GM12878 (cell line): ENCODE data around the gene COX5A. TPM values are rescaled to one million over a fixed set of nuclear protein-coding genes. Genes with fewer than 3 reads are reported as not detected.

ENCODE experiments used
- ATAC-seq: fragments of 200-7000 bp; cut with Tn5 transposase; 3 replicates; pipeline ENCODE4 v1.9.1; 2020; ENCODE audit warnings: mild to moderate bottlenecking, moderate library complexity
- BruUV-seq: library from RNA; stranded (reverse); fragments of 400-500 nt; replicated peaks from 2 replicates; lab custom pipeline; 2021; lab: Mats Ljungman, UMichigan
- CTCF ChIA-PET: fragments of 300-600 bp; sonication (Branson Sonifier 250); formaldehyde crosslinking; extraction: SDS; loops from one replicate; lab custom pipeline; 2021; ENCODE audit warnings: inconsistent platforms; lab: Yijun Ruan, JAX
- POLR2A ChIA-PET: fragments of 350-600 bp; formaldehyde crosslinking; extraction: SDS; loops from one replicate; lab custom pipeline; 2021; ENCODE audit warnings: inconsistent platforms; lab: Charles Lee
- RAD21 ChIA-PET: fragments of 300-600 bp; sonication (Branson Sonifier 250); formaldehyde crosslinking; loops from one replicate; lab custom pipeline; 2023; ENCODE audit warnings: antibody characterized with exemption; ENCODE audit not compliant: unreplicated experiment; lab: Charles Lee
- SMC1A ChIA-PET: fragments of 300-600 bp; sonication (Branson Sonifier 250); formaldehyde crosslinking; loops from one replicate; lab custom pipeline; 2023; ENCODE audit not compliant: unreplicated experiment, uncharacterized antibody; lab: Charles Lee
- DNase-seq: peaks from one replicate; pipeline ENCODE4 v3.0.0-alpha.2; 2011; ENCODE audit warnings: low read depth, low spot score
- FAIRE-seq: peaks from 3 replicates; lab custom pipeline; 2011; peaks lifted over from hg19 to GRCh38; lab: Jason Lieb, UNC
- H2AFZ ChIP-seq: 2 replicates; pipeline ENCODE4 v1.6.0; 2011; ENCODE audit warnings: low read depth, low read length, control low read depth; ENCODE audit not compliant: control insufficient read depth
- H3K27ac ChIP-seq: 2 replicates; pipeline ENCODE4 v1.5.1; 2011; ENCODE audit warnings: control low read depth; ENCODE audit not compliant: control insufficient read depth, insufficient read depth
- H3K27me3 ChIP-seq, 2 experiments: replicated peaks in 1 of 2; 2 replicates each; pipeline versions ENCODE4 v1.6.0 to v1.6.1; 2011; ENCODE audit warnings: low read length in 1 of 2; ENCODE audit not compliant: control insufficient read depth in 2 of 2, insufficient read depth in 2 of 2
- H3K36me3 ChIP-seq, 2 experiments: 2 replicates each; pipeline ENCODE4 v1.5.1; 2011; ENCODE audit warnings: low read length in 1 of 2; ENCODE audit not compliant: control insufficient read depth in 2 of 2, insufficient read depth in 2 of 2
- H3K4me1 ChIP-seq: 2 replicates; pipeline ENCODE4 v1.6.1; 2011; ENCODE audit warnings: mild to moderate bottlenecking, low read length, moderate library complexity, mixed read lengths; ENCODE audit not compliant: control insufficient read depth, insufficient read depth
- H3K4me2 ChIP-seq: 2 replicates; pipeline ENCODE4 v1.6.0; 2011; ENCODE audit warnings: control low read depth; ENCODE audit not compliant: control insufficient read depth, insufficient read depth
- H3K4me3 ChIP-seq: fragments of 200-600 bp; sonication (generic); 2 replicates; pipeline ENCODE4 v1.5.1; 2016
- H3K79me2 ChIP-seq: 2 replicates; pipeline ENCODE4 v1.6.0; 2011; ENCODE audit warnings: low read length; ENCODE audit not compliant: control insufficient read depth, insufficient read depth
- H3K9ac ChIP-seq: 2 replicates; pipeline ENCODE4 v1.8.0; 2011; ENCODE audit warnings: low read length, control low read depth, mixed read lengths; ENCODE audit not compliant: control insufficient read depth, insufficient read depth
- H3K9me3 ChIP-seq: replicated peaks from 3 replicates; pipeline ENCODE4 v1.5.1; 2011; ENCODE audit warnings: mild to moderate bottlenecking, low read length; ENCODE audit not compliant: control insufficient read depth, insufficient read depth
- H4K20me1 ChIP-seq: 2 replicates; pipeline ENCODE4 v1.6.0; 2011; ENCODE audit not compliant: control insufficient read depth, insufficient read depth
- BCL11A ChIP-seq: IDR thresholded peaks from 2 replicates; pipeline ENCODE4 v1.6.1; 2011; ENCODE audit warnings: low read depth, low read length
- HDGF ChIP-seq: fragments of 450-650 bp; IDR thresholded peaks from 2 replicates; pipeline ENCODE4 v1.6.1; 2016; ENCODE audit warnings: antibody characterized with exemption
- IRF5 ChIP-seq: fragments of 450-650 bp; IDR thresholded peaks from 2 replicates; pipeline ENCODE4 v1.6.1; 2017; ENCODE audit warnings: borderline replicate concordance
- JUND ChIP-seq: IDR thresholded peaks from 2 replicates; pipeline ENCODE4 v1.6.1; 2012; ENCODE audit warnings: low read depth, mild to moderate bottlenecking, low read length, improper control_type of control experiment, moderate library complexity
- MEF2B ChIP-seq: fragments of 450-650 bp; IDR thresholded peaks from 2 replicates; pipeline ENCODE4 v1.6.1; 2018; ENCODE audit warnings: mild to moderate bottlenecking, moderate library complexity; ENCODE audit not compliant: partially characterized antibody, poor library complexity, severe bottlenecking
- NFYB ChIP-seq: IDR thresholded peaks from 2 replicates; pipeline ENCODE4 v1.6.1; 2011; ENCODE audit warnings: low read depth, mild to moderate bottlenecking, low read length, improper control_type of control experiment, moderate library complexity; ENCODE audit not compliant: insufficient read depth
- POLR2A ChIP-seq: IDR thresholded peaks from 2 replicates; pipeline ENCODE4 v1.6.1; 2011; ENCODE audit warnings: low read depth, mild to moderate bottlenecking, low read length
- TCF7 ChIP-seq: IDR thresholded peaks from 2 replicates; pipeline ENCODE4 v1.6.1; 2014; ENCODE audit warnings: antibody characterized with exemption, borderline replicate concordance
- YY1 ChIP-seq: IDR thresholded peaks from 2 replicates; pipeline ENCODE4 v1.6.1; 2011; ENCODE audit warnings: low read depth, mild to moderate bottlenecking, low read length
- WGBS: methylation state at CpG from one replicate; pipeline ENCODE4 v1.1.6; 2016; ENCODE audit warnings: low lambda C conversion rate; ENCODE audit not compliant: insufficient replicate concordance, insufficient coverage; ENCODE audit errors: missing lambda C conversion rate; 5-methylcytosine and 5-hydroxymethylcytosine counted together
- in situ Hi-C: fragments of 300-500 bp; cut with MboI; formaldehyde crosslinking; loops from 9 replicates; pipeline ENCODE4 v1.14.3; 2018; ENCODE audit warnings: mixed read lengths
- intact Hi-C: fragments of 100-400 bp; cut with micrococcal nuclease; formaldehyde crosslinking; loops from one replicate; pipeline ENCODE4 v1.14.2; 2022; ENCODE audit not compliant: unreplicated experiment
- polyA plus RNA-seq, 11 experiments: library from polyadenylated mRNA; depleted of rRNA in 4 of 11; unstranded in 6 of 11; stranded (reverse) in 5 of 11; fragments of >200 nt; fragmentation: Nextera tagmentation in 4 of 11; fragmentation: Illumina TruSeq in 1 of 11; extraction: Ambion mirVana in 4 of 11; extraction: Trizol in 1 of 11; gene quantifications; 1 replicate in 1 of 11; 2 replicates in 10 of 11; pipeline versions ENCODE4 v1.2.1 to v1.2.3, GENCODE V29; 2011 to 2016; ENCODE audit warnings: inconsistent platforms in 2 of 11, missing spikeins in 2 of 11, low read depth in 1 of 11
- total RNA-seq, 4 experiments: library from RNA; depleted of rRNA in 3 of 4; stranded (reverse); fragments of >200 nt in 3 of 4; fragmentation: Illumina TruSeq in 1 of 4; extraction: Trizol in 1 of 4; gene quantifications; 2 replicates each; pipeline versions ENCODE4 v1.2.1 to v1.2.3, GENCODE V29; 2013 to 2021
- TF ChIP-seq, protein P1 (sequence below): fragments of 450-650 bp; formaldehyde crosslinking; IDR thresholded peaks from 2 replicates; pipeline ENCODE4 v1.4.0; 2022; ENCODE audit warnings: mild to moderate bottlenecking, moderate library complexity

COX5A gene
- total and polyA plus RNA-seq, 10 of the 15 experiments (the other 5 are each of a cell fraction or from before 2014, with no cell fraction given): 84.5 to 1,218 (median 392) TPM

DNA sequence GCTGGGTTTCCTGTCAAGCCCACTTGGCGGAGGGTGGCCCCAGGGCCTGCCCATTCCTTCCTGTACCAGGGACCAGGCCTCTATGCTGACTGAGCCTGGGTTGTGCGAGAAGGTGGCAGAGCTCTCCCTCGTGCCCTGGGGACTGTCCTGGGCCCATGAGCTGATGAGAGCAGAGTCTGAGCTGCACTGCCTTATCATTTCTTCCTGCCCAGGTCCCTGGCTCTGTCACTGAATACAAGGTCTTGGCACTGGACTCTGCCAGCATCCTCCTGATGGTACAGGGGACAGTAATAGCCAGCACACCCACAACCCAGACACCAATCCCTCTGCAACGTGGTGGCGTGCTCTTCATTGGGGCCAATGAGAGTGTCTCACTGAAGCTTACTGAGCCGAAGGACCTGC, 40.6 kb downstream of the COX5A start:
- ATAC-seq (no peak), DNase-seq (no peak), FAIRE-seq (no peak)
- TF ChIP-seq MEF2B (no peak), POLR2A (peak; percentile 51), JUND (no peak), IRF5 (no peak)
- no peak overlapping the region for H3K4me3 ChIP-seq
- H3K36me3 ChIP-seq: peaks cover 8 to 22% of the 10 kb centered on the region in 2 experiments
- intact Hi-C loops: no loop called here
- no peaks in the 10 kb centered on the region for H3K27me3 ChIP-seq
- RAD21 ChIA-PET: interaction anchor here (1.0 to 1.6 kb wide), 2 partner anchors 9 to 126 kb away, joined by 3 to 6 read pairs; partner anchors contain the start of gene FAM219B
- no peaks in the 10 kb centered on the region for H4K20me1 ChIP-seq
- H3K79me2 ChIP-seq: no peaks in the 10 kb centered on the region
- POLR2A ChIA-PET: interaction anchor here (1.0 to 2.0 kb wide), 5 partner anchors 9 to 41 kb away, joined by 3 to 5 read pairs (median 4); partner anchors contain the start of gene FAM219B
- in situ Hi-C loops: no loop called here
- H3K9me3 ChIP-seq: no peaks in the 10 kb centered on the region
- no TSS peak for BruUV-seq
- H2AFZ ChIP-seq: no peak overlapping the region
- H3K27ac ChIP-seq: no peak overlapping the region
- H3K4me2 ChIP-seq: no peak overlapping the region
- no peak overlapping the region for H3K9ac ChIP-seq
- peaks cover 19% of the 10 kb centered on the region for H3K4me1 ChIP-seq
- over 99% methylated on average over 6 of the region's 6 CpGs for WGBS
- SMC1A ChIA-PET: interaction anchor here (0.6 to 1.3 kb wide), 5 partner anchors 13 to 128 kb away, joined by 3 to 4 read pairs (median 3); no protein-coding TSS in a partner anchor
- CTCF ChIA-PET: interaction anchor here (1.1 to 8.9 kb wide), 5 partner anchors 9 to 267 kb away, joined by 3 to 129 read pairs (median 3); partner anchors contain the start of gene SCAMP2

DNA sequence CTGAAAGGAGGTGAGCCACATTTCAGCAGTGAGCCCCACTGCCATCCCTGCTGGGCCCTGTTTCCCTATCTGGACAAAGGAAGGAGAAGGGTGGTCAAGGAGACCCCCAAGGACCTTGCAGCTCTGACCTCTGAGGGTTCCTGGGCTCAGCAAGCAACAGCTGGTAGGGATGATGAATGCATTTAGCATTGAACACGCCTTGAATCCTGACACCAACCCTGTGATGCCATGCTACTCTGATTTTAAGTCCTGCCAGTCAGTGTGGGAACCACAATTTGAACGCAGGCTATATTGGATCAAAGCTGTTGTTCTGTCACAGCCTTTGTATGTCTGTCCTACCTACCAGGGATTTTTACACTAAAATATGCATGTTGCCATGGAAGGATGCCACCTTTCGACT, 41.6 kb downstream of the COX5A start:
- ChIA-PET RAD21 (interaction anchor here (1.0 kb wide), 1 partner anchor 10 kb away, joined by 3 read pairs; the partner anchor contains the start of gene FAM219B), CTCF (interaction anchor here (1.3 to 8.9 kb wide), 5 partner anchors 12 to 266 kb away, joined by 3 to 129 read pairs (median 5); partner anchors contain the start of gene SCAMP2), SMC1A (interaction anchor here (1.0 to 1.3 kb wide), 3 partner anchors 12 to 123 kb away, joined by 3 to 4 read pairs (median 3); no protein-coding TSS in a partner anchor), POLR2A (interaction anchor here (0.8 to 1.7 kb wide), 2 partner anchors 10 to 38 kb away, joined by 3 to 5 read pairs; partner anchors contain the start of gene FAM219B)
- Histone ChIP-seq H3K27ac (no peak overlapping the region), H3K36me3 (peaks cover 7 to 17% of the 10 kb centered on the region in 2 experiments), H3K4me3 (no peak overlapping the region), H3K27me3 (no peaks in the 10 kb centered on the region), H3K9ac (no peak overlapping the region), H3K4me1 (peaks cover 21% of the 10 kb centered on the region), H3K79me2 (peaks cover under 1% of the 10 kb centered on the region; the same call in 1 of the 2 replicates), H3K4me2 (no peak overlapping the region), H3K9me3 (no peaks in the 10 kb centered on the region), H4K20me1 (no peaks in the 10 kb centered on the region), H2AFZ (no peak overlapping the region)
- WGBS: 98% methylated on average over 3 of the region's 3 CpGs
- in situ Hi-C loops: no loop called here
- FAIRE-seq (no peak), ATAC-seq (no peak), DNase-seq (no peak)
- intact Hi-C loops: no loop called here
- TF ChIP-seq, protein P1, sequence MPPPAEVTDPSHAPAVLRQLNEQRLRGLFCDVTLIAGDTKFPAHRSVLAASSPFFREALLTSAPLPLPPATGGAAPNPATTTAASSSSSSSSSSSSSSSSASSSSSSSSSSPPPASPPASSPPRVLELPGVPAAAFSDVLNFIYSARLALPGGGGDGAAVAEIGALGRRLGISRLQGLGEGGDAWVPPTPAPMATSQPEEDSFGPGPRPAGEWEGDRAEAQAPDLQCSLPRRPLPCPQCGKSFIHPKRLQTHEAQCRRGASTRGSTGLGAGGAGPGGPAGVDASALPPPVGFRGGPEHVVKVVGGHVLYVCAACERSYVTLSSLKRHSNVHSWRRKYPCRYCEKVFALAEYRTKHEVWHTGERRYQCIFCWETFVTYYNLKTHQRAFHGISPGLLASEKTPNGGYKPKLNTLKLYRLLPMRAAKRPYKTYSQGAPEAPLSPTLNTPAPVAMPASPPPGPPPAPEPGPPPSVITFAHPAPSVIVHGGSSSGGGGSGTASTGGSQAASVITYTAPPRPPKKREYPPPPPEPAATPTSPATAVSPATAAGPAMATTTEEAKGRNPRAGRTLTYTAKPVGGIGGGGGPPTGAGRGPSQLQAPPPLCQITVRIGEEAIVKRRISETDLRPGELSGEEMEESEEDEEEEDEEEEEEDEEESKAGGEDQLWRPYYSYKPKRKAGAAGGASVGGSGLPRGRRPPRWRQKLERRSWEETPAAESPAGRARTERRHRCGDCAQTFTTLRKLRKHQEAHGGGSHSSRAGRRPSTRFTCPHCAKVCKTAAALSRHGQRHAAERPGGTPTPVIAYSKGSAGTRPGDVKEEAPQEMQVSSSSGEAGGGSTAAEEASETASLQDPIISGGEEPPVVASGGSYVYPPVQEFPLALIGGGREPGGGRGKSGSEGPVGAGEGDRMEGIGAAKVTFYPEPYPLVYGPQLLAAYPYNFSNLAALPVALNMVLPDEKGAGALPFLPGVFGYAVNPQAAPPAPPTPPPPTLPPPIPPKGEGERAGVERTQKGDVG: no peak
- TF ChIP-seq NFYB (no peak), TCF7 (no peak), HDGF (no peak), BCL11A (no peak), YY1 (no peak)
- BruUV-seq: no TSS peak
